IMR-90 (cell line): ENCODE results near the gene ABHD12B. TPM values are rescaled to one million over a fixed set of nuclear protein-coding genes. Genes with fewer than 3 reads are reported as not detected.

Experiments
- ATAC-seq: fragments of 200-7000 bp; cut with Tn5 transposase; 2 replicates; pipeline ENCODE4 v1.9.1; 2020; ENCODE audit warnings: low read depth, mild to moderate bottlenecking, moderate library complexity
- BruUV-seq: library from RNA; stranded (reverse); fragments of 400-500 nt; replicated peaks from 2 replicates; lab custom pipeline; 2021; lab: Mats Ljungman, UMichigan
- CTCF ChIA-PET: fragments of 300-600 bp; formaldehyde crosslinking; extraction: SDS; loops from one replicate; lab custom pipeline; 2021; ENCODE audit warnings: antibody characterized with exemption; lab: Yijun Ruan, JAX
- POLR2A ChIA-PET: fragments of 300-600 bp; sonication (Branson Sonifier 250); formaldehyde crosslinking; loops from one replicate; lab custom pipeline; 2022; ENCODE audit warnings: antibody characterized with exemption; ENCODE audit not compliant: unreplicated experiment; lab: Charles Lee
- DNase-seq: peaks from one replicate; pipeline ENCODE4 v3.0.0; 2013
- H2AFZ ChIP-seq: replicated peaks from 2 replicates; pipeline ENCODE3; 2013; ENCODE audit warnings: low read length, mild to moderate bottlenecking; ENCODE audit not compliant: poor library complexity
- H2AK5ac ChIP-seq: 2 replicates; pipeline ENCODE4 v1.6.1; 2013; ENCODE audit warnings: low read depth, low read length, inconsistent platforms
- H2AK9ac ChIP-seq: replicated peaks from 2 replicates; pipeline ENCODE3; 2013; ENCODE audit warnings: mild to moderate bottlenecking, low read depth, low read length, moderate library complexity; ENCODE audit not compliant: poor library complexity
- H2BK120ac ChIP-seq: 2 replicates; pipeline ENCODE4 v1.6.1; 2013; ENCODE audit warnings: low read depth, low read length, inconsistent platforms
- H2BK15ac ChIP-seq: 3 replicates; pipeline ENCODE4 v1.6.1; 2013; ENCODE audit warnings: low read depth, low read length, inconsistent platforms
- H2BK20ac ChIP-seq: 2 replicates; pipeline ENCODE4 v1.6.1; 2013; ENCODE audit warnings: low read depth, mild to moderate bottlenecking, inconsistent platforms, low read length, moderate library complexity
- H2BK5ac ChIP-seq: 2 replicates; pipeline ENCODE4 v1.6.1; 2013; ENCODE audit warnings: mild to moderate bottlenecking, low read depth, low read length, inconsistent platforms; ENCODE audit not compliant: poor library complexity, severe bottlenecking
- H3K14ac ChIP-seq: replicated peaks from 2 replicates; pipeline ENCODE4 v1.6.1; 2013; ENCODE audit warnings: low read depth, low read length, inconsistent platforms
- H3K18ac ChIP-seq: 2 replicates; pipeline ENCODE4 v1.6.1; 2013; ENCODE audit warnings: low read depth, low read length, control low read depth
- H3K23ac ChIP-seq: 2 replicates; pipeline ENCODE4 v1.6.1; 2013; ENCODE audit warnings: low read depth, low read length, inconsistent platforms
- H3K27ac ChIP-seq: 2 replicates; pipeline ENCODE4 v1.5.1; 2013; ENCODE audit warnings: mild to moderate bottlenecking, control low read depth, low read length; ENCODE audit not compliant: insufficient read depth
- H3K27me3 ChIP-seq: 2 replicates; pipeline ENCODE4 v1.6.1; 2013; ENCODE audit warnings: low read length; ENCODE audit not compliant: control insufficient read depth, insufficient read depth
- H3K36me3 ChIP-seq: 2 replicates; pipeline ENCODE4 v1.6.1; 2013; ENCODE audit warnings: low read length, mixed read lengths; ENCODE audit not compliant: control insufficient read depth, insufficient read depth
- H3K4ac ChIP-seq: 2 replicates; pipeline ENCODE4 v1.6.1; 2013; ENCODE audit warnings: low read depth, low read length, inconsistent platforms
- H3K4me1 ChIP-seq: 2 replicates; pipeline ENCODE4 v1.6.1; 2013; ENCODE audit warnings: low read length, mixed read lengths; ENCODE audit not compliant: control insufficient read depth, insufficient read depth
- H3K4me2 ChIP-seq: 2 replicates; pipeline ENCODE4 v1.6.1; 2013; ENCODE audit warnings: low read depth, mild to moderate bottlenecking, control low read depth, low read length, moderate library complexity
- H3K4me3 ChIP-seq: 2 replicates; pipeline ENCODE4 v1.5.1; 2013; ENCODE audit warnings: low read depth, mild to moderate bottlenecking, control low read depth, low read length, moderate library complexity; ENCODE audit not compliant: insufficient read depth
- H3K56ac ChIP-seq: 2 replicates; pipeline ENCODE4 v1.6.1; 2013; ENCODE audit warnings: low read length, inconsistent platforms; ENCODE audit not compliant: insufficient read depth; ENCODE audit errors: extremely low read depth
- H3K79me1 ChIP-seq, 2 experiments: 2 replicates each; pipeline ENCODE4 v1.6.1; 2013; ENCODE audit warnings: low read length in 2 of 2, inconsistent platforms in 1 of 2, low read depth in 1 of 2
- H3K9ac ChIP-seq: 2 replicates; pipeline ENCODE4 v1.6.1; 2013; ENCODE audit warnings: low read depth, low read length, control low read depth
- H3K9me1 ChIP-seq: 2 replicates; pipeline ENCODE4 v1.6.1; 2013; ENCODE audit warnings: low read length, inconsistent platforms; ENCODE audit not compliant: insufficient read depth
- H3K9me3 ChIP-seq: 2 replicates; pipeline ENCODE4 v1.6.1; 2013; ENCODE audit warnings: low read length; ENCODE audit not compliant: control insufficient read depth, insufficient read depth
- H4K20me1 ChIP-seq: 2 replicates; pipeline ENCODE4 v1.6.1; 2013; ENCODE audit warnings: low read length, inconsistent platforms; ENCODE audit not compliant: insufficient read depth
- H4K5ac ChIP-seq: 2 replicates; pipeline ENCODE4 v1.6.1; 2013; ENCODE audit warnings: mild to moderate bottlenecking, low read depth, low read length, control low read depth
- H4K8ac ChIP-seq, 2 experiments: 2 replicates each; pipeline ENCODE4 v1.6.1; 2013; ENCODE audit warnings: low read depth in 2 of 2, low read length in 2 of 2, control low read depth in 1 of 2, inconsistent platforms in 1 of 2
- H4K91ac ChIP-seq: 2 replicates; pipeline ENCODE4 v1.6.1; 2013; ENCODE audit warnings: low read depth, low read length, inconsistent platforms; ENCODE audit not compliant: insufficient read depth
- CEBPB ChIP-seq: IDR thresholded peaks from 2 replicates; pipeline ENCODE4 v1.6.1; 2012; ENCODE audit warnings: low read depth, low read length, improper control_type of control experiment
- FOS ChIP-seq: fragments of 150-350 bp; IDR thresholded peaks from 2 replicates; pipeline ENCODE4 v1.6.1; 2016; ENCODE audit warnings: low read depth, low read length
- MXI1 ChIP-seq: IDR thresholded peaks from 2 replicates; pipeline ENCODE4 v1.6.1; 2012; ENCODE audit warnings: low read depth, mild to moderate bottlenecking, low read length, moderate library complexity, borderline replicate concordance
- WGBS, 2 experiments: methylation state at CpG; one replicate each; pipeline versions ENCODE4 v1.1.5 to v1.1.7; 2013; ENCODE audit warnings: missing lambda C conversion rate in 2 of 2; ENCODE audit not compliant: insufficient read length in 1 of 2; ENCODE audit errors: extremely low coverage in 2 of 2; 5-methylcytosine and 5-hydroxymethylcytosine counted together
- dilution Hi-C: fragments of 300-500 bp; cut with HindIII; formaldehyde crosslinking; loops from one replicate; pipeline ENCODE4 v1.14.3; 2018; ENCODE audit warnings: low sequenced_read_pairs; ENCODE audit not compliant: unreplicated experiment
- in situ Hi-C: fragments of 300-500 bp; cut with MboI; formaldehyde crosslinking; loops from 3 replicates; pipeline ENCODE4 v1.14.3; 2019; ENCODE audit warnings: low sequenced_read_pairs, inconsistent platforms, mixed read lengths
- intact Hi-C: fragments of 100-400 bp; cut with micrococcal nuclease; formaldehyde crosslinking; loops from 2 replicates; pipeline ENCODE4 v1.10.0; 2022
- polyA plus RNA-seq, 3 experiments: library from polyadenylated mRNA; depleted of rRNA; stranded (reverse); fragments of >200 nt; gene quantifications; 2 replicates each; pipeline ENCODE4 v1.2.3, GENCODE V29; 2012; ENCODE audit warnings: low replicate concordance in 1 of 3
- total RNA-seq: library from RNA; depleted of rRNA; stranded (reverse); fragments of >200 nt; gene quantifications from 2 replicates; pipeline ENCODE4 v1.2.3, GENCODE V29; 2012
- TF ChIP-seq, protein P1 (sequence below): conservative IDR thresholded peaks from 2 replicates; pipeline ENCODE4 v1.5.1; 2012; ENCODE audit warnings: mild to moderate bottlenecking, low read depth, low read length, improper control_type of control experiment

ABHD12B gene
- total and polyA plus RNA-seq, 2 of the 4 experiments (the other 2 are of a cell fraction), result 0.18 TPM; not detected in 1

DNA sequence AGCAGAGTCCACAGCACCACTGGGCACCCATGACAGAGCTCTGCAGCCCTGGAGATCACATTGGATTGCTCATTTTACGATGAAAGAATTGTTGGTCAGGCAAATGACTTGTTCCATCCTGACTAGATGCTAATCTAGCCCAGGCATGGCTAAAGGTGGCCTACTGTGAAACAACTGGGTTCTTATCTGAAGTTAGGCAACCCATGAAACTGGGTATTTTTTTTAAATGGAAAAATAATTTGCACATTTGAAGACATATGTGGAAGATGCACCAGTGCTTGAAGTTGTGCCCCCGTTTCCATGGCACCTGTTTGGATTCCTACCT lies 64.1 kb downstream of the ABHD12B start:
- H3K4me3 ChIP-seq, result no peak overlapping the region
- no peak overlapping the region for H3K27ac ChIP-seq
- H4K20me1 ChIP-seq, result no peaks in the 10 kb centered on the region; the same call in 1 of the 2 replicates
- peaks cover 15% of the 10 kb centered on the region for H3K9me1 ChIP-seq
- intact Hi-C loops (loop anchor here (10.0 kb wide), 1 partner anchor 281 kb away; no protein-coding TSS in a partner anchor), dilution Hi-C loops (no loop called here), in situ Hi-C loops (no loop called here)
- no peak overlapping the region for H2AK9ac ChIP-seq
- H4K8ac ChIP-seq, result no peak overlapping the region
- WGBS, 2 experiments, result 89% methylated on average over 1 of the region's 2 CpGs; no CpG with 5 or more reads in 1 of the 2 experiments
- H2BK5ac ChIP-seq, result no peak overlapping the region
- H3K36me3 ChIP-seq, result peaks cover 15% of the 10 kb centered on the region
- ATAC-seq (no peak), DNase-seq (no peak)
- no peaks in the 10 kb centered on the region for H3K9me3 ChIP-seq
- no peak for TF ChIP-seq MXI1
- TF ChIP-seq, protein P1, sequence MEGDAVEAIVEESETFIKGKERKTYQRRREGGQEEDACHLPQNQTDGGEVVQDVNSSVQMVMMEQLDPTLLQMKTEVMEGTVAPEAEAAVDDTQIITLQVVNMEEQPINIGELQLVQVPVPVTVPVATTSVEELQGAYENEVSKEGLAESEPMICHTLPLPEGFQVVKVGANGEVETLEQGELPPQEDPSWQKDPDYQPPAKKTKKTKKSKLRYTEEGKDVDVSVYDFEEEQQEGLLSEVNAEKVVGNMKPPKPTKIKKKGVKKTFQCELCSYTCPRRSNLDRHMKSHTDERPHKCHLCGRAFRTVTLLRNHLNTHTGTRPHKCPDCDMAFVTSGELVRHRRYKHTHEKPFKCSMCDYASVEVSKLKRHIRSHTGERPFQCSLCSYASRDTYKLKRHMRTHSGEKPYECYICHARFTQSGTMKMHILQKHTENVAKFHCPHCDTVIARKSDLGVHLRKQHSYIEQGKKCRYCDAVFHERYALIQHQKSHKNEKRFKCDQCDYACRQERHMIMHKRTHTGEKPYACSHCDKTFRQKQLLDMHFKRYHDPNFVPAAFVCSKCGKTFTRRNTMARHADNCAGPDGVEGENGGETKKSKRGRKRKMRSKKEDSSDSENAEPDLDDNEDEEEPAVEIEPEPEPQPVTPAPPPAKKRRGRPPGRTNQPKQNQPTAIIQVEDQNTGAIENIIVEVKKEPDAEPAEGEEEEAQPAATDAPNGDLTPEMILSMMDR, result no peak
- TF ChIP-seq CEBPB, result no peak
- no peak for TF ChIP-seq FOS
- ChIA-PET CTCF (no interaction called here), POLR2A (no interaction called here)
- H3K9ac ChIP-seq, result no peak overlapping the region
- H3K4me1 ChIP-seq, result peaks cover 3% of the 10 kb centered on the region; the same call in 1 of the 2 replicates
- no peak overlapping the region for H2AK5ac ChIP-seq
- no peak overlapping the region for H4K91ac ChIP-seq
- no peak overlapping the region for H3K23ac ChIP-seq
- no peak overlapping the region for H3K18ac ChIP-seq
- no peak overlapping the region for H3K14ac ChIP-seq
- H2AFZ ChIP-seq, result no peak overlapping the region
- BruUV-seq, result no TSS peak
- no peak overlapping the region for H4K5ac ChIP-seq
- H3K56ac ChIP-seq, result no peak overlapping the region
- H2BK15ac ChIP-seq, result no peak overlapping the region
- H3K27me3 ChIP-seq, result no peaks in the 10 kb centered on the region
- no peak overlapping the region for H2BK120ac ChIP-seq
- peaks cover 7 to 11% of the 10 kb centered on the region in 2 experiments; a peak in 3 of 4 replicates for H3K79me1 ChIP-seq
- H3K4me2 ChIP-seq, result no peak overlapping the region
- H2BK20ac ChIP-seq, result no peak overlapping the region; the same call in 1 of the 2 replicates
- H3K4ac ChIP-seq, result no peak overlapping the region
